ENCODE measurements around the gene MIPOL1. TPM values are rescaled to one million over a fixed set of nuclear protein-coding genes. Genes with fewer than 3 reads are reported as not detected.

Gene MIPOL1
- total and polyA plus RNA-seq, 2 of the 13 experiments (the other 11 are each of a cell fraction or from before 2014, with no cell fraction given) = 8.6 to 34.2 TPM

DNA sequence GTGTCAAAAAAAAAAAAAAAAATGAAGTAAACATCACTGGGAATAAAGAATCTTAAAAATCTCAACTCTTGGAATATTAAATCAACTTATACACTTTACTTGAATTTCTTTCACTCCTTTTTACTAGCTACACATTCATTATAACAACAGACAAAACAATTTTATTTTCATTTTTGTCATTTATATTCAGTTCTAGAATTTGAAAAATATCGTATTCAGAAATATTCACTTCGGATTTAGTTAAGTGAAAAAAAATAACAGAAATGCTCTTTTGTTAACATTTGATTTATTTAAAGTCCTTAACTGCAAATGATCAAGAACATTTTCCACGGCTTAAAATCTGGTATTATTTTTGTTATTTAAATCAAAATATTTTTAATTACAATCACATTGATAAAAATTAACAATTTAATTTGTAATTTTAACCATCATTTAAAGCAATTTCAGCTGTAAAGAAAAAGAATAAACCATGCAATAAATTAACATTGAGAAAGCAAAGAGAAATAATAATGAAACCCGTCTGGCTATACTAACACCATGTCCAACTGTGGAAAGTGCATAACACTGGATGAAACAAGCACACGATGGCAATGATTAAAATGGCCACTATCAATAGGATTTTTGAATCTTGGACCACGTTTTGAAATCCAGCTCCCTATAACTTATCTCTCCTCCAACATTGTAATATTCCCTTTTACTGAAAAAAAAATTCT lies 392.1 kb downstream of the MIPOL1 start:
- POLR2A ChIA-PET = interaction anchor here (0.8 to 4.2 kb wide), 12 partner anchors 12 to 352 kb away, joined by 3 to 35 read pairs (median 13); no protein-coding TSS in a partner anchor
- peak overlapping the region; percentile 64 to 91 (median 72); a peak in 5 of 6 replicates for H3K4me3 ChIP-seq (replicated peaks in 1 of 3; ENCODE audit: insufficient read depth in 1 of 3, low read depth in 2 of 3, low read length in 3 of 3)
- no TSS peak for BruUV-seq (replicated peaks)
- peak overlapping the region; percentile 89 for H3K27ac ChIP-seq (ENCODE audit: extremely low read length, insufficient read depth, low read length)
- no peak for ATAC-seq
- H2AFZ ChIP-seq (ENCODE audit: low read length) = no peak overlapping the region
- in situ Hi-C loops (cut with HindIII; ENCODE audit: extremely low pct_ligation_motif_present, low pct_unique_long_range_greater_than_20kb) = loop anchor here (5.0 kb wide), 1 partner anchor 338 kb away; no protein-coding TSS in a partner anchor
- H3K27me3 ChIP-seq (ENCODE audit: control insufficient read depth in 1 of 2, insufficient read depth in 2 of 2, low read length in 2 of 2) = no peaks in the 10 kb centered on the region; a peak in 1 of 5 replicates
- 46% methylated on average over 6 of the region's 6 CpGs for WGBS (ENCODE audit: low lambda C conversion rate)
- FAIRE-seq = no peak
- no peaks in the 10 kb centered on the region for H3K9me3 ChIP-seq (ENCODE audit: low read length)
- no peaks in the 10 kb centered on the region for H4K20me1 ChIP-seq (ENCODE audit: insufficient read depth, low read length)
- peaks cover 61% of the 10 kb centered on the region for H3K4me1 ChIP-seq (ENCODE audit: insufficient read depth, low read length)
- CTCF ChIA-PET (ENCODE audit: low intra/inter-chr PET ratio, low total read pairs) = no interaction called here
- H3K4me2 ChIP-seq (ENCODE audit: low read depth, low read length) = peak overlapping the region; percentile 84
- peaks cover 9 to 14% of the 10 kb centered on the region in 2 experiments for H3K36me3 ChIP-seq (replicated peaks in 1 of 2; ENCODE audit: control insufficient read depth in 1 of 2, insufficient read depth in 2 of 2, low read length in 2 of 2)
- DNase-seq (ENCODE audit: low spot score) = no peak
- H3K9ac ChIP-seq (ENCODE audit: insufficient read depth, low read depth, low read length) = peak overlapping the region; percentile 88
- peaks cover 63% of the 10 kb centered on the region for H3K79me2 ChIP-seq (ENCODE audit: insufficient read depth, low read length)
- intact Hi-C loops (cut with micrococcal nuclease; ENCODE audit: unreplicated experiment) = loop anchor here (5.0 kb wide), 3 partner anchors 108 to 248 kb away; no protein-coding TSS in a partner anchor
- peak; percentile 27 for TF ChIP-seq AGO2 (optimal IDR thresholded peaks at IDR 0.05; ENCODE audit: low read depth, low read length)
- peak; percentile 5; the same call in 1 of the 2 replicates for TF ChIP-seq SAP130 (CRISPR knock-in tag; IDR thresholded peaks at IDR 0.05; ENCODE audit: low read depth)
- TF ChIP-seq ZNF546 (CRISPR knock-in tag; conservative IDR thresholded peaks at IDR 0.05) = no peak
- TF ChIP-seq TAF15 (IDR thresholded peaks at IDR 0.05; ENCODE audit: low read depth, low read length, poor library complexity, severe bottlenecking) = no peak
- TF ChIP-seq, protein P1, sequence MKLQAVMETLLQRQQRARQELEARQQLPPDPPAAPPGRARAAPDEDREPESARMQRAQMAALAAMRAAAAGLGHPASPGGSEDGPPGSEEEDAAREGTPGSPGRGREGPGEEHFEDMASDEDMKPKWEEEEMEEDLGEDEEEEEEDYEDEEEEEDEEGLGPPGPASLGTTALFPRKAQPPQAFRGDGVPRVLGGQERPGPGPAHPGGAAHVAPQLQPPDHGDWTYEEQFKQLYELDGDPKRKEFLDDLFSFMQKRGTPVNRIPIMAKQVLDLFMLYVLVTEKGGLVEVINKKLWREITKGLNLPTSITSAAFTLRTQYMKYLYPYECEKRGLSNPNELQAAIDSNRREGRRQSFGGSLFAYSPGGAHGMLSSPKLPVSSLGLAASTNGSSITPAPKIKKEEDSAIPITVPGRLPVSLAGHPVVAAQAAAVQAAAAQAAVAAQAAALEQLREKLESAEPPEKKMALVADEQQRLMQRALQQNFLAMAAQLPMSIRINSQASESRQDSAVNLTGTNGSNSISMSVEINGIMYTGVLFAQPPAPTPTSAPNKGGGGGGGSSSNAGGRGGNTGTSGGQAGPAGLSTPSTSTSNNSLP (IDR thresholded peaks at IDR 0.05; ENCODE audit: low read depth, low read length) = peak; percentile 56
- TF ChIP-seq ZNF549 (CRISPR knock-in tag; IDR thresholded peaks at IDR 0.05) = peak; percentile 3; the same call in 1 of the 2 replicates
- 0 out of 2 replicates have a peak, but pooled peaks have one; percentile 34 for TF ChIP-seq MIXL1 (CRISPR knock-in tag; IDR thresholded peaks at IDR 0.05)
- TF ChIP-seq HDAC6 (IDR thresholded peaks at IDR 0.05; ENCODE audit: low read depth, low read length) = 0 out of 2 replicates have a peak, but pooled peaks have one; percentile 50
- TF ChIP-seq, protein P2, sequence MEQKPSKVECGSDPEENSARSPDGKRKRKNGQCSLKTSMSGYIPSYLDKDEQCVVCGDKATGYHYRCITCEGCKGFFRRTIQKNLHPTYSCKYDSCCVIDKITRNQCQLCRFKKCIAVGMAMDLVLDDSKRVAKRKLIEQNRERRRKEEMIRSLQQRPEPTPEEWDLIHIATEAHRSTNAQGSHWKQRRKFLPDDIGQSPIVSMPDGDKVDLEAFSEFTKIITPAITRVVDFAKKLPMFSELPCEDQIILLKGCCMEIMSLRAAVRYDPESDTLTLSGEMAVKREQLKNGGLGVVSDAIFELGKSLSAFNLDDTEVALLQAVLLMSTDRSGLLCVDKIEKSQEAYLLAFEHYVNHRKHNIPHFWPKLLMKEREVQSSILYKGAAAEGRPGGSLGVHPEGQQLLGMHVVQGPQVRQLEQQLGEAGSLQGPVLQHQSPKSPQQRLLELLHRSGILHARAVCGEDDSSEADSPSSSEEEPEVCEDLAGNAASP (CRISPR knock-in tag; IDR thresholded peaks at IDR 0.05; ENCODE audit: borderline replicate concordance) = 0 out of 2 replicates have a peak, but pooled peaks have one; percentile 7
- TF ChIP-seq, protein P3, sequence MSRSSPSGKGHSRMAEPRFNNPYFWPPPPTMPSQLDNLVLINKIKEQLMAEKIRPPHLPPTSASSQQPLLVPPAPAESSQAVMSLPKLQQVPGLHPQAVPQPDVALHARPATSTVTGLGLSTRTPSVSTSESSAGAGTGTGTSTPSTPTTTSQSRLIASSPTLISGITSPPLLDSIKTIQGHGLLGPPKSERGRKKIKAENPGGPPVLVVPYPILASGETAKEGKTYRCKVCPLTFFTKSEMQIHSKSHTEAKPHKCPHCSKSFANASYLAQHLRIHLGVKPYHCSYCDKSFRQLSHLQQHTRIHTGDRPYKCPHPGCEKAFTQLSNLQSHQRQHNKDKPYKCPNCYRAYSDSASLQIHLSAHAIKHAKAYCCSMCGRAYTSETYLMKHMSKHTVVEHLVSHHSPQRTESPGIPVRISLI (CRISPR knock-in tag; IDR thresholded peaks at IDR 0.05; ENCODE audit: borderline replicate concordance) = peak; percentile 44; the same call in 1 of the 2 replicates
- TF ChIP-seq, protein P4, sequence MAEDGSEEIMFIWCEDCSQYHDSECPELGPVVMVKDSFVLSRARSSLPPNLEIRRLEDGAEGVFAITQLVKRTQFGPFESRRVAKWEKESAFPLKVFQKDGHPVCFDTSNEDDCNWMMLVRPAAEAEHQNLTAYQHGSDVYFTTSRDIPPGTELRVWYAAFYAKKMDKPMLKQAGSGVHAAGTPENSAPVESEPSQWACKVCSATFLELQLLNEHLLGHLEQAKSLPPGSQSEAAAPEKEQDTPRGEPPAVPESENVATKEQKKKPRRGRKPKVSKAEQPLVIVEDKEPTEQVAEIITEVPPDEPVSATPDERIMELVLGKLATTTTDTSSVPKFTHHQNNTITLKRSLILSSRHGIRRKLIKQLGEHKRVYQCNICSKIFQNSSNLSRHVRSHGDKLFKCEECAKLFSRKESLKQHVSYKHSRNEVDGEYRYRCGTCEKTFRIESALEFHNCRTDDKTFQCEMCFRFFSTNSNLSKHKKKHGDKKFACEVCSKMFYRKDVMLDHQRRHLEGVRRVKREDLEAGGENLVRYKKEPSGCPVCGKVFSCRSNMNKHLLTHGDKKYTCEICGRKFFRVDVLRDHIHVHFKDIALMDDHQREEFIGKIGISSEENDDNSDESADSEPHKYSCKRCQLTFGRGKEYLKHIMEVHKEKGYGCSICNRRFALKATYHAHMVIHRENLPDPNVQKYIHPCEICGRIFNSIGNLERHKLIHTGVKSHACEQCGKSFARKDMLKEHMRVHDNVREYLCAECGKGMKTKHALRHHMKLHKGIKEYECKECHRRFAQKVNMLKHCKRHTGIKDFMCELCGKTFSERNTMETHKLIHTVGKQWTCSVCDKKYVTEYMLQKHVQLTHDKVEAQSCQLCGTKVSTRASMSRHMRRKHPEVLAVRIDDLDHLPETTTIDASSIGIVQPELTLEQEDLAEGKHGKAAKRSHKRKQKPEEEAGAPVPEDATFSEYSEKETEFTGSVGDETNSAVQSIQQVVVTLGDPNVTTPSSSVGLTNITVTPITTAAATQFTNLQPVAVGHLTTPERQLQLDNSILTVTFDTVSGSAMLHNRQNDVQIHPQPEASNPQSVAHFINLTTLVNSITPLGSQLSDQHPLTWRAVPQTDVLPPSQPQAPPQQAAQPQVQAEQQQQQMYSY (CRISPR knock-in tag; IDR thresholded peaks at IDR 0.05) = peak; percentile 47; the same call in 1 of the 2 replicates
- TF ChIP-seq ZSCAN29 (CRISPR knock-in tag; conservative IDR thresholded peaks at IDR 0.05) = 0 out of 2 replicates have a peak, but pooled peaks have one; percentile 18
- no peak for TF ChIP-seq MAFK (conservative IDR thresholded peaks at IDR 0.05 in 1 of 2, IDR thresholded peaks at IDR 0.05 in 1 of 2; ENCODE audit: low read length in 2 of 2)
